HG02763 (cell line): ENCODE results near the gene STK33.

Experiments used
- ATAC-seq: cut with Tn5 transposase; IDR thresholded peaks from one replicate; pipeline ENCODE4 v1.9.1; 2021; ENCODE audit warnings: mild to moderate bottlenecking, moderate library complexity; ENCODE audit not compliant: unreplicated experiment

Gene STK33

DNA sequence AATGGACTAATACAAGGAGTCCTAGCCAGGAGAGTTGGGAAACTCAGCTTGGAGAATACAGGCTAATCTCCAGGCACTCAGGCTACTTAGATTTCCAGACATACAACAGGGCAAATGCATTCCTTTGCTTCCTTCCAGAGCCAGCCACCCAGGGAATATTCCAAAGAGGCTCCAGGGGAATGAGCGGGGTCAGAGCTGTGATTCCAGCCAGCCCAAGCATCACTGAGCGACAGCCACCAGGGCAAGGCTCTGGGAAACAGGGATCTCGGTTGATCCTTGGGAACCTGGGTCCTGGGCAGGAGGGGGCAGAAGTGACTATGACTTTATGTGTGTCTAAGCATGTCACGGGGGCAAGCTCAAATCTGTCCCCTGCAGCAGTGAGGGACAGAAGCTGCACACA is 218.1 kb downstream of the STK33 start:
- ATAC-seq: no peak

DNA sequence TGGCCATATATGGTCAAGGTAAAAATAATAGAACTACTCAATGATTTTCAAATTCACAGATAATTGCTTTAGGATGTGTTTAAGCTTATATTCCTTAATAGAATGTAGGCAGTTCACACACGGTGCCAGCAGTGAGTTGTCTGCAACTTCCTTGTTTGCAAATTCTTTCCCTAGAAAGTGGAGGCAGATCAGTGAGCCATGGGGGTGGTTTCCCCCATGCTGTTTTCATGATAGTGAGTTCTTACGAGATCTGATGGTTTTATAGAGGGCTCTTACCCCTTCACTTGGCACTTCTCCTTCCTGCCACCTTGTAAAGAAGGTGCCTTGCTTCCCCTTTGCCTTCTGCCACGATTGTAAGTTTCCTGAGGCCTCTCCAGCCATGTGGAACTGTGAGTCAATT is 218.6 kb downstream of the STK33 start:
- no peak for ATAC-seq

DNA sequence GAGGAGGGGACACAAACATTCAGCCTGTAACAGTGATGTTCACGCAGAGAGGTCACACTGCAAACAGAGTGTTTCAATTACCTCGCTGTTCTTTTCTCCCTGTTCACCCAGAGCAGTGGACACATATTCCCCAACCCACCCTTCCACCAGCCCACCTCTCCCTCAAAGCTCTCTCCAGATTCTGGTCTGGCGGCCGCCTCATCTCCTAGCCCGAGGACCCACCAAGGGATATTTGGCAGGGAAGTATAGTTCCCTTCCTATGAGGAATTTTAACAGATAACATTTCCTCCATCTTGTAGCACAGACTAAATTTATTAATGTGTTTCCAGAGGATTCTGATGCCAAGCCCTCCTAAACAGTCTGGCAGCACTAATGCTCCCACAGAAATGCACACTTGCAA is 219.3 kb downstream of the STK33 start:
- no peak for ATAC-seq

DNA sequence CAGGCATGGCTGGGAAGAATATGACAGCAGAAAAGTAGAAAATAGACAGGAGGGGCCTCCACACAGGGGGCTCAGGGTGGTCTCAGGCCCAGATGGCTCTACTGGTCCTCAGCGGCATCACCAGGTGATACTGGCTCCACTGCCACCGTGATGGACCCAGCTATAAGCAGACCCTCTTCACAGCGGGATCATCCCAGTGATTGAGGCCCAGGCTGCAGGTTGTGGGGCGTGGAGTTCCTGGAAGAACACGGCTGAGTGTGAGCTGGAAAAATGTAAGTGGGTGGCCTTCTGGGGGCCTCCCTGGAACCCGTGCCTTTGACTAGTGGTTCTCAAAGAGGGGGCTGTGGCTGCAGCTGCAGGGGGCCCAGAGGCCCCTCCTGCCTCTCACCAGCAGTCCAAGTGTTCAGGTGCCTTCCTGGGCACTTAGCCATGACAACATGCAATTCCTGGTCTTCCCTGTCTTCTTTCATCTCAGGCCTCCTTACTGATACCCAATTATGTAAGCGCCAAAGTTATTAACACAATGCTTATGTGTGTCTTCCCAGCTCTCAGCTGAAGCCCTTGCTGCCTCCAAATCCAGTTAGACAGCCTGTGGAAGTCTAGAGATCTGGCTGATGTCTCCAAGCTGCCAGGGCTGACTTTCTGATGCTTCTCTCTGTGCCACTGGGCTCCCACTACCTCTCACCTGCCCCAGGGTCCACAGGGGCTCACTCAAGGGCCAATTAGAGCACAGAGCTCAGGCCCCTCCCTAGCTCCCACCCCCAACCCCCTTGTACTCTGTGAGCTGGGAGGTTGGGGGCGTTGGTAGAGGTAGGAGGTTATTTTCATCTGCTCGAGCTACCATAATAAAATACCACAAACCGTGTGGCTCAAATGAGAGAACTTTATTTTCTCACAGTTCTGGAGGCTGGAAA is 220.3 kb downstream of the STK33 start:
- ATAC-seq: no peak

DNA sequence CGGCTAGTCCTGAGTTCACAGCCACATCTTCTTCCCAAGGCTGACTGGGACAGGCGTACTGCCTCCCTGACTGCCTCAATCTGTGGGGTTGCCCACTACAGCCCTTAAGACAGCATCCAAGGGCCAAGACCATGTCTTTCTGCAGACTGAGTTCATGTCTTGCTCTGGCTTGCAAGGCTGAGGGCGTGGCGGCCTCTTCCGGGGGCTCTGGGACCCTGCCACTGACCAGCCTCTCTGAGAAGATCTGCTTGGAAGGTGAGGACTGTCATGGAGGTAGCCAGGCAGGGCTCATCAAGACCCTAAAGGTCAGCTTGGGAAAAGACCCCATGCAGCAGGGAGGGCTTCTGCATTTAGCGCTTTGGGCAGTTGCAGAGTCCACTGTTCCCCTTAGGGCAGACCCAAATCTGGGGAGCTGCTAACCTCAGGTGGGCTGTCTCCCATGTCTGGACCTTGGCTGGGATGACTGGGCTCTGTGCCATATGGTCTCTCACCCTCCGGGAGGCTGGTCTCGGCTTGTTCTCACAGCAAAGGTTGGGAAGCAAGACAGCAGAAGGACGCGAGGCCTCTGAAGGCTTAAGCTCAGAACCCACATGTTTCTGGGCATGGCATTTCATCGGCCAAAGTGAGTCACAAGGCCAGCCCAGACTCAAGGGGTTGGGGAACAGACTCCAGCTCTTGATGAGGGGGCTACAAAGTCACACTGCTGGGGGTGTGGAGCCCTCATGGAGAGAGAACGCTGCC is 221.2 kb downstream of the STK33 start:
- ATAC-seq: no peak

DNA sequence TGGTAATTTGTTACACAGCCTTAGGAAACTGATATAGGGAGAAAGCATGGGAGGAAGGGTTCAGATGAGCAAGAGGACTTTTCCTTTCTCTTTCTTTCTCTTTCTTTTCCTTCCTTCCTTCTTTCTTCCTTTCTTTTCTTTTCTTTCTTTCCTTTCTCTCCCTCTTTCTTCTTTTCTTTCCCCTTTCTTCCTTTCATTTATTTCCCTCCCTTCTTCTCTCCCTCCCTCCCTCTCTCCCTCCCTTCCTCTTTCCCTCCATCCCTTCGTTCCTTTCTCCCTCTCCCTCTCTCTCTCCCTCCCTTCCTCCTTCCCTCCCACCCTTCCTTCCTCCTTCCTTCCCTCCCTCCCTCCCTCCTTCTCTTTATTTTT is 222.5 kb downstream of the STK33 start:
- ATAC-seq: no peak

DNA sequence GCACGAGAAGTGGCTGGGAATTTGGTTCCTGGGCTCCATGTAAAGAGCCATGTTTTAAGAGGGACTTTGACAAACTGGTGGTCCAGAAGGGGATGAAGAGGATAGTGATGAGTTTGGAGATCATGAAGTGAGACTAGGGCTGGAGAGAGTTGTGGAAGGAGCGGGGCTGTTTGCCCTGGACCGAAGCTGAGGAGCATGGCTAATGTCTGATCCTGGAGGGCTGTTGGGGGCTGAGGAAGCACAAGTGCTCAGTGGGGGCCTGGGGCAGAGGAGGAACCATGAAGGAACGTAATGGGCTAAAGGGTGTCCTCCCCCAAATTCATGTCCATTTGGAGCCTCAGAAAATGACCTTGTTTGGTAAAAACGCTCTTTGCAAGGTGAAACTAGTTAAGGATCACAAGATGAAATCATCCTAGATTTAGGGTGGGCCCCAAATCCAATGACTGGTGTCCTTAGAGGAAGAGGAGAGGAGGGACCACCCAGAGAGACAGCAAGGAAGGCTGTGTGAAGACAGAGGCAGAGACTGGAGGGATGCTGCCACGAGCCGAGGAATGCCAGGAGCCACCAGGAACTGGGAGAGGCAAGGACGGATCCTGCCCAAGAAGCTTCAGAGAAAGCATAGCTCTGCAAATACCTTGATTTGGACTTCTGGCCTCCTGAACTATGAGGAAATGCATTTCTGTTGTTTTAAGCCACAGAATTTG is 223.1 kb downstream of the STK33 start:
- ATAC-seq: no peak

DNA sequence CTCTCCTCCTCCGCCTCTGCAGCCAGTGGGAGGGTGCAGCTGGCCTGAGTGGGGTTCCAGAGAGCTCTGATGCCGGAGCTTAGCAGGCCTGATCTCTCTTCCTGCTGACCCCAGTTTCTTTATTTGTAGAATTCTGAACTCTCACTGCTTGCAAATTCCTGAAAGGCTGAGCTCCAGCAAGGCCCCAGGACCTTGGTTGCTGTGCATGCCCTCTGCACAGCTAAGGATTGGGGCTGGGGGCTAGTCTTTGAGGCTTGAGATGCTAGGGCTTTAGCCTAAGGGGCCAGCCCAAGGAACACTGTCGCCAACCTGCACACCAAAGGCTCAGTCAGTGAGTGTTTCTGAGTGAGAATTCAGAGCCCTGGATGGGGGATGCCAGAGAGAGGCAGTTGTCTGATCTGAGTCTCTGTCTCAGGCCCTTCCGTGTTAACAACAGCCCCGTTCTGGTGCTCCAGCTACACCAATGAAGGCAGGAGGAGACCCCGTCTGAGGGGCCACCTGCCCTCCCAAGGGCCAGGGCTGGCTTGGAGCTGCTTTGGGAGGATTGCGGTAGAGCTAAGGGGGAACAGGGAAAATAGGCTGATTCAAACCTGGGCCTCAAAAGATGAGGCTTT is 224.3 kb downstream of the STK33 start:
- ATAC-seq: no peak

DNA sequence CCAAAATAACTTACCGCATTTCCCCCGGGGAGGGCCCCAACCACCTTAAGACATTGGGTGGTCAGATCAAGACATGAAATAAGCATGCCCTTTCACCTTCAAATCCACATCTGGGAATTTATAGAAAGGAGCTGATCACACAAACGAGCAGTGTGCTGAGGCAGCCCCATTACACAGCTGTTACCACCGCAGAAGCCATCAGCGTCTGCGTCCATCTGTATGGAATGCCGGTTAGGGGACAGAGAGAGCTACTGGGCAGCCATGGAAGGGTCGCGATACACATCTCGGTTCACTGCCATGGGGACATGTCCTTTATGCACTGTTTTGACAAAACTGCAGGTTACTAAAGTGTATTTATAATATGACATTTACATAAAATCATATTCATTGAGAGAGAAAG is 225.3 kb downstream of the STK33 start:
- no peak for ATAC-seq

DNA sequence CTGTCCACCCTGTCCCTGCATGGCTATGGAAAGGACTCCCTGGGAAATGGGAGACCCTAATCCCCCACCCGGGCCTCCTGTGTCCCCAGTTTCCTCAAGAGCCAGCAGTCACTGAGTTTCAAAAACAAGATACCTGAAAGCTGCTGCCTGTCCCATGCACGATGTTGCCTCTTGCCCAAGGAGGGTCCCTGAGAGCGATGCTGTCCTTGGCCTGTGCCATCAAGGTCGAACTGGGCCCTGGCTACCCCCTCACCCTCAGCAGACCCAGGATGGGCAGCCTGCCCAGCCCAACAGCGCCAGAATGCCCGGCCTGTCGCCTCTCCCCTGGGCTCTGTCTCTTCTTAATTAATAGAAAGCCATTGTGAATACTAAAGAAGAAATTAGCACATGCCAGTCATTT is 225.8 kb downstream of the STK33 start:
- ATAC-seq: no peak

DNA sequence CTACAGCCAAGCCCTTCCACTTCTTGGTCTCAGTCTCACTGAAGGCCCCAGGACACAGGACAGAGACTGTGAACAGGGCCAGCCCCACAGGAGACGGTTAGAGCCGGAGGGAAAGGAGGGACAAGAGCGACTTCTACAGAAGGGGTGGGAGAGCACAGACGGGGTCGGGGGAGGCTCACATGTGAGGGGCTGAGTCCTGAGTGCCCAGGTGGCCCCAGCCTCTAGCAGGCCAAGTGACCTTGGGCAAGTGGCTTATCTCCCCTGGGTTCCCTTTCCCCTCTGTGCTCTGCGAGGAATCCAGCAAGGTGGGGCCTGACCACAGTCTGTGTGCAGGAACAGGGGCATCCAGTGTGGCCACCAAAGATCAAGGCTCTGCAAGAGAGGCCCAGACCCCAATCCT is 227.7 kb downstream of the STK33 start:
- ATAC-seq: no peak

DNA sequence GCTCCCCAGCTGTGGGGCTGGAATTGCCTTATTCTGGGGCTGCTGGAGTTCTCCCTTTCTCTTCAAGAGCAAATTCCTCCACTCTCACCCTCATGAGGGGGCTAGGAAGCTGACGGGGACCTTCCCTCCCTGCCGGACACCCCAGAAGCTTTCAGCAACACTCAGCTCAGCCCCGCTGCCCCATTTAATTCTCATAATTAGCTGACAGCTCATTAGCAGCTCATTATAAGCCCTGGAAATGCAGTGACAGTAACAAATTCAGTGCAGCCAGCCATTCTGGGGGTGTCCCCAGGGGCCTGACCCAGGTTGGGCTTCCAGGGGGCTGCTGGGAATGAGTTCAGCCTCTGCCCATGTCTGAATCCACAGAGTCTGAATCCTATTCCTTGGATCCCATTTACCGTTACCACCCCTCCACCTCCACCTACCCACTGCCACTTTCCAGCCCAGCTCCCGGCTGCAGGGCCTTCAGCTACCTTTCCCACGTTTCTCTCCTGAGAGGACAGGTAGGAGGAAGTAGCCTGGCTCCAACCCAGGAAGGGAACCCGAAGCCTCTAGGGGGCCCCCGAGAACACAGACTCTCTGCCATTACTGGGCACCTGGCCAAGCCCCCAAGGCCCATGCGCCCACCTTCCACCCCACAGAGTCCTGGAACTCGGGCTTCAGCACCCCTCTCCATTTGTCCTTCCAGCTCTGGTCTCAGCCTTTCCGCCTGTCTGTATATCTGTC is 228.6 kb downstream of the STK33 start:
- no peak for ATAC-seq

DNA sequence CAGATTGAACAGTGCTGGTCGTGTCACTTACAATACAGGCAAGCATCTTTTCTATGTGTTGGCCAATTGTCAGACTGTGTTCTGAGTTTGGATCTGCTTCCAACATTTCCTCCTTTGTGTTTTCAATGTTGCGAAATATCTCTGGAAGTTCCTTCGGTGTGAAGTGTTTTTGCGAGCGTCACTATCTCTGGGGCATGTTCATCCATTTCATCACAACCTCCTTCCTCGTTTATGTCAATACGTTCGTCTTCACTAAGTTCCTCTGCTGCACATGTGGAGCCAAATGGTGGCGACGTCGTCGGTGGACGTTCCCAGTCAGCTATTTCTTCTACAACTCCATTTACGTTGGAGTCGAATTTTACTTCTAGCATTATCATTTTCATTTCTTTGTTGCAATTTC is 230.1 kb downstream of the STK33 start:
- ATAC-seq: no peak

DNA sequence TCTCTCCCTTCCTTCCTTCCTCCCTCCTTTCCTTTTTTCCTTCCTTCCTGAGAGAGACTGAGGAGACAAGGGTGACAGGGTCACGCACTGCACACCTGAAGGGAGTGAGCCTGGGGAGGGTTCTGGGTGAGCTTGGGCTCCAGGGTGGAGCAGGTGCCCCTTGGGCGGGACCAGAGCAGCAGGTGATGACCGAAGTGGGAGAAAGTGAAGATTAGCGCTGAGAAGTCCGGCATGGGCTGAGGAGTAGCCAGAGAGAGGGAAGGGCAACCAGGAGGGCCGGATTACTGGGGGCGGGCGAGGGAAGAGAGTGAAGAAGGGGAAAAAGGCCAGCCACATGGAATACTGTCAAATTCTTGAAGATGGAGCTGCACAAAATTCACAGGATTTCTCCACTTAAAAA is 231.1 kb downstream of the STK33 start:
- ATAC-seq: no peak

DNA sequence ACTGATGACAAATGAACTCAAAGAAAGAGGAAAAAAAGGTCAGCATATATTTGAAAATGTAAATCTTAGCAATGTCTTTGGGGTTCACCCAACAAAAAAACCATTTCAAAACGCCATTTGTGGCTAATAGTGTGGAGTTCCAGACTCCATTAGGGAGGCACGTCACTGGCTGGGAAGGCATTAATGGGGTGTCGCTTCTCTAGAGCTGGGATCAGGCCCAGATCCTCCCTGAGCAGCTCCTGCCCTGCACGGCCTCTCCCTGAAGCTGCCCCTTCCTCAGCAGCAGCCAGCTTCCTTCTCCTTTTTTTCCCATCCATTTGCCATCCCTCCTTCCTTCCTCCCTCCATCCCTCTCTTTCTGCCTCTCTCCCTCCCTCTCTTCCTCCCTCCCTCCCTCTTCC is 231.5 kb downstream of the STK33 start:
- no peak for ATAC-seq

DNA sequence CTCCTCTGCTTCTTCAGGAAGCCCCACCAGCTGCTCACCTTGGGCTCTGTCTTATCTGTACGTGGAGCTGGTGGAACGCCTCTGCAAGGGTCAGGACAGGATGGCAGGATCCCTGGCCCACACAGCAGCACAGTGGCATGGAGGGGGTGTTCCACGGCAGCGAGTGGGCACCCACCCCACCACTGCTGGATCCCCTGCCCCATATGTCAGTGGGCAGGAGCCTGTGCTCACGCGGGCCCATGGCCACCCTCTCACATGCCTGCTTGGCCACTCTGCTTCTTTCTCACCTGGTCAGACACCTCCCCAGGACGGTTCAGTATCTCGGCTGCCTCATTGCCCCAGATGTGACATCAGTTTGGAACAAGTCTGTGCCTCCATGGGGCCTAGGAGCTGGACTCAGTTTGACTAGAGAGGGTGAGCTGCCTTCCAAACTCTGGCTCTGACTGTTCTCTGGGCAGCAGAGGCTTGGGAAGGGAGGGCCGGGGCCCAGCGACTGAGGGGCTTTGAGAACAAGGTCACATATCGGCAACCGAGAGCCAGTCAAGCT is 232.3 kb downstream of the STK33 start:
- ATAC-seq: no peak

DNA sequence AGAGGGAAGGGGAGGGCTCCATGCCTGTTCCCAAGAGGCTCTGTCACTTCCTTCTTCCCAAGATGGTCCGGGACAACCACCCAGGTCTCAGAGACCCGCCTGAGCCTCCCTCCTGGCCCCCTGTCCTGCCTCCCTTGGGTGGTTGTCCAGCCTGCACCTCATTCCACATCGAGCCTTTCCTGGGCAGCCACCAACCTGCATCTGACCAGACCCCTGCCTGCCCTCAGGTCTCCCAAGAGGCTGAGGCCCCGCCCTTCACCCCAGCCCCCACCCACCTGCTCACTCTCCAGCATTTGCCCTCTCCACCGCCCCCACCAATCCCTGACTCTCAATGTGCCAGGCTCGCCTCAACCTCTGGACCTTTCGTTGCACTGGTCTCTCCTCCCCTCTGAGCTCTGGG is 232.8 kb downstream of the STK33 start:
- no peak for ATAC-seq

DNA sequence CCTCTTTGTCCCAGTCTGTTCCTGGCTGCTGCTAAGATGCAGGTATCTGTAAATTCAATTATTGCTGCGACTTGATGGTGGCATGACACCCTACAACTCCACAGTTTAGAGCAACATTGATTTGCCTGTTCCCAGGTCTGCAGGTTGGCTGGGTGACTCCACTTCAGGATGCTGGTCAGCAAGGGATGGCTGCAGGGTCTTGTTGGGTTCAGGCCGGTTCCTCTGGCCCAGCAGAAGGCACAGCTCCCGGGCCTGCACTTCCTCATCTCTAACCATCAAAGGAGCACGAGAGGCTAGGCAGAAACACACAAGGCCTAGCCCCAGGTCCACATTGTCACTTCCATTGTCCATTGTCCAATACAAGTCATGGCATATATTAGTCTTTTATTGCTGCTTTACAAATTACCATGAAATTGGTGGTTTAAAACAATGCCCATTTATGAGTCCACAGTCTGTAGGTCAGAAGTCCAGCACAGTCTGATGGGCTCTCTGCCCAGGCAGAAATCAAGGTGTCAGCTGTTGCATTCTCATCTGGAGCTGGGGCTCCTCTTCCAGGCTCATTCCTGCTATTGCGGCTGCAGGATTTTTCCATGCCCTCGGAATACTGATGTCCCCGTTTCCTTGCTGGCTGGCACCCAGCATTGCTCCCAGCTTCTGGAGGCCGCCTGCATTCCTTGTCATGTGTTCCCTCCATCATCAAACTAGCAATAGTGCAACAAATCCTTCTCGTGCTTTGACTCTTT is 233.8 kb downstream of the STK33 start:
- no peak for ATAC-seq

DNA sequence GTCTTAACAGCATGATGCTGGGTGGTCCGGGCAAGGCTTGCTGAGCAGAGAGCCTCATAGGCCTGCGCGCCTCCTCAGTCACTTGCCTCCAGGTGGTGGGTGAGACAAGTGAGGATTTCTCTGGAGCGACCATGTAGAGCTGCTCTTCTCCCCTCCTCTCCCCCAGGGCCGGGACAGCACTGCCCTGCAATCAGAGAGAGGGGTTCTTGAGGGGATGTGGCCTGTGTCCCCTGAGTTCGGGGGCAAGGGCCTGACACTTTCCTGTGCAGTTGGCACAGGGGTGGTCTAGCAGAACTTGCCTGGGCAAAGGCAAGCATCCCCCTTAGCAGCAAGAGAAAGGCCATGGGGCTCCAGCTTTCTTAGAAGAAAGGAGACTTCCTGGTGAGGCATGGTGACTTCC is 234.5 kb downstream of the STK33 start:
- ATAC-seq: no peak
